Subcutaneous adipose tissue (tissue), 4 donors: Measurements from ENCODE around the gene WDR41. TPM values are rescaled to one million over a fixed set of nuclear protein-coding genes. Genes with fewer than 3 reads are reported as not detected.

Source experiments
- total RNA-seq, 4 donors: library from RNA; depleted of rRNA; stranded (reverse); fragments of >200 nt; gene quantifications; one replicate each; pipeline ENCODE4 v1.1.0, GENCODE V29; 2016
- TF ChIP-seq, protein P1 (sequence below): fragments of 450-650 bp; IDR thresholded peaks from one replicate; pipeline ENCODE4 v1.5.1; 2016; ENCODE audit warnings: low read depth, mild to moderate bottlenecking, control low read depth, antibody characterized with exemption, moderate library complexity

The WDR41 gene
- total RNA-seq, 4 donors from 2014 or later: 42.8 to 78.4 (median 59.9) TPM

DNA sequence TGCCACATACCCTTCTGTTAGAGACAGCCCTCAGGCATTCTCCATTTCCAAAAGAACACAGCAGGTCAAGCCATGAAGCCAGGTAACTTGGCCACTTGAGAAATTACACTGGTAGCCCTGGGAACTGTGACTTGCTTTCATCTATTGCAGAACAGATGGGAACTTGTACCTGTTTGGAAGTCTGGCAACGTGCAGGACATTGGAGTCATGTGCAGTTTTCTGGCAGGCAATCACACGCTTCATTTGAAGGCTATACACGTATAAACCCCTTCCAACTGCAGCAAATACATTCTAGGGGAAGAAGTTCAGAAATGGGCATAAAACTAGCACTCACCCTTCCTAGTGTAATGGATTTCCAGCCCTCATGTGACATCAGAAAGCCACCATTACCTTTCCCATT lies 54.0 kb downstream of the WDR41 start:
- TF ChIP-seq, protein P1, sequence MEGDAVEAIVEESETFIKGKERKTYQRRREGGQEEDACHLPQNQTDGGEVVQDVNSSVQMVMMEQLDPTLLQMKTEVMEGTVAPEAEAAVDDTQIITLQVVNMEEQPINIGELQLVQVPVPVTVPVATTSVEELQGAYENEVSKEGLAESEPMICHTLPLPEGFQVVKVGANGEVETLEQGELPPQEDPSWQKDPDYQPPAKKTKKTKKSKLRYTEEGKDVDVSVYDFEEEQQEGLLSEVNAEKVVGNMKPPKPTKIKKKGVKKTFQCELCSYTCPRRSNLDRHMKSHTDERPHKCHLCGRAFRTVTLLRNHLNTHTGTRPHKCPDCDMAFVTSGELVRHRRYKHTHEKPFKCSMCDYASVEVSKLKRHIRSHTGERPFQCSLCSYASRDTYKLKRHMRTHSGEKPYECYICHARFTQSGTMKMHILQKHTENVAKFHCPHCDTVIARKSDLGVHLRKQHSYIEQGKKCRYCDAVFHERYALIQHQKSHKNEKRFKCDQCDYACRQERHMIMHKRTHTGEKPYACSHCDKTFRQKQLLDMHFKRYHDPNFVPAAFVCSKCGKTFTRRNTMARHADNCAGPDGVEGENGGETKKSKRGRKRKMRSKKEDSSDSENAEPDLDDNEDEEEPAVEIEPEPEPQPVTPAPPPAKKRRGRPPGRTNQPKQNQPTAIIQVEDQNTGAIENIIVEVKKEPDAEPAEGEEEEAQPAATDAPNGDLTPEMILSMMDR: no peak

DNA sequence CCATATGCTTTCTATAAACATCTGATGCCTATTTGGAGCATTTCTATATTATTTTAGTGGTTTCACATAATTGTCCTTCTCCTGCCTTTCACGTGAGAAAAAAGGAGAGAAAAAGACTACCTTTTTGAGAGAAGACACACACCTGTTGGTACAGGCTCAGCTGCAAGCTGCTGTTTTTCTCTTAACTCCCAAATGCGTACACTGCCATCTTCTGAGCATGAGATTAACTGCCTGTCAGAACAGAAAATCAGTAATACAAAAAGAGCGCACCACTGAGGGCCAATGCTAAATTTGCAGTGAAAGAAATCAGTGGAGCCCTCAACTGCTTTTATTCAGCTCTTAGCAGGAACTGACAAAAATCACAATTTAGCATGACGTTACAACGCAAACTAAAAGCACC lies 54.9 kb downstream of the WDR41 start:
- TF ChIP-seq, protein P1: no peak

DNA sequence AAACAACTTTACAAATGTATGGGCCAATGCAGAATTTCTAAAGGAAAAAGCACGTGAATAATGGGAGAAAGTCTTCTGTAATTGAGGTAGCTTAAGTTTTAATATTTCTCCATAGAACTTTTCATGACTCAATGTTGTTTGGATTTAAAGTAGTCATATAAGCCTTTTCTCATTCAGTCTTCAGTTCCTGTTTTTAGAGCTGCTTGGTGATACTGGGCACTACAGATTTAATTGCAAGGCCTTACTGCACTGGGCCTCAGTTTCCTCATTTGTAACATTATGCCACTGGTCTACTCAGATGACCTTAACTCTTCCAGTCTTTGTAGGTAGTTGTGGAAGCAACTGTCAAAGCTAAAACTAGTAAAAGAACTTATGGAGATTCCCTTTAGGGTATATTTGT lies 60.4 kb downstream of the WDR41 start:
- TF ChIP-seq, protein P1: no peak

DNA sequence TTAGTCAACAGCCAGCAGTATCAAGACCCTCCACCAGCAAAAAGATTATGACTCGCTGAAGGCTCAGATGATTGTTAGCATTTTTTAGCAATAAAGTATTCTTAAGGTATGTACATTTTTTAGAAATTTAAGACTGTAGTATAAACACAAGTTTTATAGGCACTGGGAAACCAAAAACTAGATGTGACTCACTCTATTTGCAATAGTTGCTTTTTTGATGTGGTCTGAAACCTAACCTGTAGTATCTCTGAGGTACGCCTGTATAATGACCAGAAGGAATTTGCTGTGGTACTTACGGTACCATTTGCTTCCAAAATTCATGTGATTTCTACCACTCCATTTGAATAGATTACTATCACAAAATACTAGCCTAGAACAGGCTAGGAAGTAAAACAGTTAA lies 60.8 kb downstream of the WDR41 start:
- TF ChIP-seq, protein P1: no peak

DNA sequence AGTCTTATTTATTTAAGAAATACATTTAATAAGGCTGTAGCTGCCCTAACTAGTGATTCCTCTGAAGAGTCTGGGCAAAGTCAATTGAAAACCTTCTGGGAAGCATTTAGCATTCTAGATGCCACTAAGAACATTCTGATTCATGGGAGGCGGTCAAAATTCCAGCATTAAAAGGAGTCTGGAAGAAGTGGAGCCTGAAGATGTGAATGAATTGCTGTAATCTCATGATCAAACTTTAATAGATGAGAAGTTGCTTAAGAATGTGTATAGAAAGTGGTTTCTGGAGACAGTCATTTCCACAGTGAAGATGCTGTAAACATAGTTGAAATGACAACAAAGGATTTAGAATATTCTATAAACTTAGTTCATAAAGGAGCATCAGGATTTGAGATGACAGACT lies 61.4 kb downstream of the WDR41 start:
- TF ChIP-seq, protein P1: no peak

DNA sequence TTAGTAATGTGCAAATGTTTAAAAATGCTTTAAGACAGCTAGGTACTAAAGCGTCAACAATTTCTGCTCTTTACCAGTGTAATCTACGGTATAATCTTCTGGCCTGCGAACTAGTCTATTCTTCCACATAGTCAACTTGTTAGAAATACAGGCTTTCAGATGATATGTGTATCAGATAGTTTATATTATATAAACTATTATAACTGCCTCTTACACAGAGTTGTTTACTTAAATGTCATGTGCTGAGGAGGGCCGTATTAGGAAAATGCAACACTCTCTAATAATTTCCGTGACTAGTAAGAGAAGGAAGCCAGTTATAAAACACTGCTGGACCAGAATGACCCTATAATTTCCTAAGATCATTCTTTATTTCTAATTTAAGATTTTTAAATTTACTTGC lies 63.6 kb downstream of the WDR41 start:
- TF ChIP-seq, protein P1: no peak

DNA sequence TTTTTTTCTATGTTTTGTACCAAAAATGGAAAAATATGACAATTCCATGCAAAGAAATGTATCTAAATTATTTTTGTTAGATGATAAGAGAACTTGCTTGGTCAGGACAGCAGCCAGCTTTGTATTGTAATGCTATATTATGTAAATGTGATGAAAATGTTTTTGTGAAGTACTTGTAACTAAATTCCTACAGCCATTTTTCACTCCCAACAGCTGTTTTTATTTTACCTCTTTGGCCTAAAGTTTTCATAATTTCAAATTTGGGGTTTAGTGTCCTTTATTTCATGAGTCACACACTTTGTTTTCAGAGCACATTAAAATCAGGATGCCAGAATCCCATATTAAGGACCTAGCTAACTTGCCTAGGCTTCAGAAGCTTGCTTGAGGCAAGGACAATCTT lies 64.1 kb downstream of the WDR41 start:
- TF ChIP-seq, protein P1: no peak

DNA sequence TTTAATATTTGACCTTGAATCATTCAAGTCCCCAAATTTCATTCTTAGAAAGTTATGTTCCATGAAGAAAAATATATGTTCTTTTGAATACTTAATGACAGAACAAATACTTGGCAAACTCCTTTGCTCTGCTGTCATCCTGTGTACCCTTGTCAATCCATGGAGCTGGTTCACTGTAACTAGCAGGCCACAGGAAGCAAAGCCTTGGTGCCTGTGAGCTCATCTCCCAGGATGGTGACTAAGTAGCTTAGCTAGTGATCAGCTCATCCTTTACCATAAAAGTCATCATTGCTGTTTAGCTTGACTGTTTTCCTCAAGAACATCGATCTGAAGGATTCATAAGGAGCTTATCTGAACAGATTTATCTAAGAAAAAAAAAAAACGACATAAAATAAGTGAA lies 65.4 kb downstream of the WDR41 start:
- TF ChIP-seq, protein P1: no peak
